Endothelial cell of umbilical vein (primary cell): ENCODE data around the gene KCNIP1. TPM values are rescaled to one million over a fixed set of nuclear protein-coding genes. Genes with fewer than 3 reads are reported as not detected.

ENCODE experiments used
- BruUV-seq: library from RNA; stranded (reverse); fragments of 400-500 nt; replicated peaks from 2 replicates; lab custom pipeline; 2021; lab: Mats Ljungman, UMichigan
- CTCF ChIA-PET: fragments of 300-600, 350-600 bp; sonication (Branson Sonifier 250); formaldehyde crosslinking; loops from one replicate; lab custom pipeline; 2021; ENCODE audit warnings: antibody characterized with exemption, inconsistent platforms; lab: Charles Lee
- POLR2A ChIA-PET: fragments of 300-600, 350-600 bp; sonication (Branson Sonifier 250); formaldehyde crosslinking; loops from one replicate; lab custom pipeline; 2021; ENCODE audit warnings: antibody characterized with exemption, inconsistent platforms; lab: Charles Lee
- DNase-seq: peaks from one replicate; pipeline ENCODE4 v3.0.0-alpha.2; 2011; ENCODE audit warnings: low read depth, low spot score
- FAIRE-seq: peaks from 2 replicates; lab custom pipeline; 2011; peaks lifted over from hg19 to GRCh38; lab: Jason Lieb, UNC
- H2AFZ ChIP-seq: 2 replicates; pipeline ENCODE4 v1.6.0; 2012; ENCODE audit warnings: low read depth, low read length, control low read depth, inconsistent platforms
- H3K27ac ChIP-seq: 2 replicates; pipeline ENCODE4 v1.5.1; 2011; ENCODE audit warnings: low read depth, mild to moderate bottlenecking, control low read depth, low read length, moderate library complexity; ENCODE audit not compliant: insufficient read depth
- H3K27me3 ChIP-seq, 2 experiments: 2 replicates each; pipeline versions ENCODE4 v1.6.0 to v1.6.1; 2011; ENCODE audit warnings: low read length in 2 of 2, mixed read lengths in 1 of 2; ENCODE audit not compliant: control insufficient read depth in 2 of 2, insufficient read depth in 2 of 2
- H3K36me3 ChIP-seq, 2 experiments: 2 replicates in 1 of 2; 3 replicates in 1 of 2; pipeline ENCODE4 v1.5.1; 2011; ENCODE audit warnings: low read length in 2 of 2, mild to moderate bottlenecking in 1 of 2, moderate library complexity in 1 of 2; ENCODE audit not compliant: control insufficient read depth in 2 of 2, insufficient read depth in 2 of 2; ENCODE audit errors: extremely low read depth in 1 of 2
- H3K4me1 ChIP-seq: 3 replicates; pipeline ENCODE4 v1.5.1; 2011; ENCODE audit warnings: mild to moderate bottlenecking, low read length; ENCODE audit not compliant: control insufficient read depth, insufficient read depth; ENCODE audit errors: extremely low read depth
- H3K4me2 ChIP-seq: 2 replicates; pipeline ENCODE4 v1.6.1; 2011; ENCODE audit warnings: low read length, control low read depth, mixed read lengths; ENCODE audit not compliant: insufficient read depth
- H3K4me3 ChIP-seq, 3 experiments: fragments of 200-600 bp in 1 of 3; sonication (generic), shearing (Covaris generic) in 1 of 3; replicated peaks in 1 of 3; 2 replicates each; pipeline ENCODE4 v1.5.1; 2011 to 2016; ENCODE audit warnings: control low read depth in 3 of 3, low read length in 3 of 3, mild to moderate bottlenecking in 2 of 3, inconsistent platforms in 1 of 3, low read depth in 1 of 3, moderate library complexity in 1 of 3; ENCODE audit not compliant: insufficient read depth in 1 of 3
- H3K79me2 ChIP-seq: 2 replicates; pipeline ENCODE4 v1.6.0; 2012; ENCODE audit warnings: low read length, inconsistent platforms; ENCODE audit not compliant: control insufficient read depth, insufficient read depth
- H3K9ac ChIP-seq: replicated peaks from 2 replicates; pipeline ENCODE3; 2011; ENCODE audit warnings: low read length, control low read depth; ENCODE audit not compliant: insufficient read depth; ENCODE audit errors: extremely low read depth
- H3K9me1 ChIP-seq: replicated peaks from 3 replicates; pipeline ENCODE4 v1.6.0; 2011; ENCODE audit warnings: mild to moderate bottlenecking, low read length; ENCODE audit not compliant: control insufficient read depth, insufficient read depth; ENCODE audit errors: extremely low read depth
- H3K9me3 ChIP-seq: replicated peaks from 2 replicates; pipeline ENCODE4 v1.5.1; 2012; ENCODE audit warnings: low read length, inconsistent platforms; ENCODE audit not compliant: control insufficient read depth, insufficient read depth
- H4K20me1 ChIP-seq: replicated peaks from 2 replicates; pipeline ENCODE3; 2011; ENCODE audit warnings: mild to moderate bottlenecking, low read length; ENCODE audit not compliant: control insufficient read depth, insufficient read depth; ENCODE audit errors: extremely low read depth
- EZH2 ChIP-seq: IDR thresholded peaks from 2 replicates; pipeline ENCODE4 v1.6.1; 2012; ENCODE audit warnings: borderline replicate concordance, low read depth, mild to moderate bottlenecking, moderate library complexity, low read length, inconsistent platforms; ENCODE audit not compliant: severe bottlenecking
- FOS ChIP-seq: IDR thresholded peaks from 2 replicates; pipeline ENCODE4 v1.6.1; 2011; ENCODE audit warnings: mild to moderate bottlenecking, low read length, moderate library complexity, borderline replicate concordance; ENCODE audit not compliant: insufficient read depth
- GATA2 ChIP-seq: IDR thresholded peaks from 2 replicates; pipeline ENCODE4 v1.7.0; 2011; ENCODE audit warnings: low read depth, mild to moderate bottlenecking, moderate library complexity, mixed read lengths, low read length; ENCODE audit not compliant: insufficient read length, insufficient read depth
- JUN ChIP-seq: IDR thresholded peaks from 2 replicates; pipeline ENCODE4 v1.6.1; 2011; ENCODE audit warnings: borderline replicate concordance, low read depth; ENCODE audit not compliant: insufficient read length, insufficient read depth
- MYC ChIP-seq: IDR thresholded peaks from one replicate; pipeline ENCODE4 v1.6.1; 2011; ENCODE audit warnings: mild to moderate bottlenecking, low read depth, low read length
- POLR2A ChIP-seq: IDR thresholded peaks from 2 replicates; pipeline ENCODE4 v1.6.1; 2012; ENCODE audit warnings: low read depth, mild to moderate bottlenecking, control low read depth, low read length
- POLR2AphosphoS5 ChIP-seq: IDR thresholded peaks from 2 replicates; pipeline ENCODE4 v1.6.1; 2012; ENCODE audit warnings: low read depth, mild to moderate bottlenecking, control low read depth, low read length, moderate library complexity; ENCODE audit not compliant: insufficient read depth
- dilution Hi-C: fragments of 300-500 bp; cut with MboI; formaldehyde crosslinking; loops from one replicate; pipeline ENCODE4 v1.15.0; 2019; ENCODE audit warnings: low sequenced_read_pairs; ENCODE audit not compliant: extremely low pct_ligation_motif_present
- intact Hi-C: fragments of 100-400 bp; cut with micrococcal nuclease; formaldehyde crosslinking; loops from one replicate; pipeline ENCODE4 v1.10.0; 2022
- polyA plus RNA-seq, 4 experiments: library from polyadenylated mRNA; depleted of rRNA in 3 of 4; stranded (reverse) in 3 of 4; unstranded in 1 of 4; fragments of >200 nt; gene quantifications; 2 replicates each; pipeline versions ENCODE4 v1.2.1 to v1.2.3, GENCODE V29; 2011 to 2012; ENCODE audit warnings: missing spikeins in 1 of 4
- total RNA-seq: library from RNA; stranded (reverse); gene quantifications from 2 replicates; pipeline ENCODE4 v1.2.3, GENCODE V29; 2021
- TF ChIP-seq, protein P1 (sequence below), 2 donors: IDR thresholded peaks; 1 replicate in 1 of 2; 2 replicates in 1 of 2; pipeline ENCODE4 v1.5.1; 2011; ENCODE audit warnings: low read length in 2 of 2, mild to moderate bottlenecking in 2 of 2, moderate library complexity in 2 of 2, control low read depth in 1 of 2, inconsistent platforms in 1 of 2, low read depth in 1 of 2; ENCODE audit not compliant: insufficient read depth in 1 of 2; ENCODE audit errors: extremely low read depth in 1 of 2
- TF ChIP-seq, protein P2 (sequence below): IDR thresholded peaks from 2 replicates; pipeline ENCODE4 v1.6.1; 2011; ENCODE audit not compliant: insufficient read depth, insufficient read length

The KCNIP1 gene
- total and polyA plus RNA-seq, 2 donors (not counting 3 experiments of a cell fraction or from before 2014, with no cell fraction given), result 0.15 TPM; not detected in 1

DNA sequence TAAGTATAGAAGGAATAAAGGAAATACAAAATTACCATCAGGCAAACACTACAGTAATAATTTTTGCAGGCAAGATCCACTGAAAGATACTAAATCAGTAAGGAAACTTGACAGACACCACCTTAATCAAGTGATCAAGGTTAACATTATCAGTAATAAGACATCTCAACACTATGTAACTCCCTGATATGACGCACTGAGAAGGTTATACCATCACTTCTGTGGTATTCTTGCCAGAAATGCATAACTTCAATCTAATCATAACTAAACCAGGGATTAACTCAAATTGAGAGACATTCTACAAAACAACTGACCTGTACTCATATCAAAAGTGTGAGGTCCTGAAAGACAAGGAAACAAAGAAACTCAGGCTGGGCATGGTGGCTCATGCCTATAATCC is 227.2 kb downstream of the KCNIP1 start:
- H2AFZ ChIP-seq, result no peak overlapping the region
- no peak for FAIRE-seq
- intact Hi-C loops, result no loop called here
- no peaks in the 10 kb centered on the region for H3K79me2 ChIP-seq
- H3K9me3 ChIP-seq, result no peaks in the 10 kb centered on the region
- H3K9me1 ChIP-seq, result no peaks in the 10 kb centered on the region
- H3K4me3 ChIP-seq, result no peak overlapping the region
- TF ChIP-seq, protein P1, sequence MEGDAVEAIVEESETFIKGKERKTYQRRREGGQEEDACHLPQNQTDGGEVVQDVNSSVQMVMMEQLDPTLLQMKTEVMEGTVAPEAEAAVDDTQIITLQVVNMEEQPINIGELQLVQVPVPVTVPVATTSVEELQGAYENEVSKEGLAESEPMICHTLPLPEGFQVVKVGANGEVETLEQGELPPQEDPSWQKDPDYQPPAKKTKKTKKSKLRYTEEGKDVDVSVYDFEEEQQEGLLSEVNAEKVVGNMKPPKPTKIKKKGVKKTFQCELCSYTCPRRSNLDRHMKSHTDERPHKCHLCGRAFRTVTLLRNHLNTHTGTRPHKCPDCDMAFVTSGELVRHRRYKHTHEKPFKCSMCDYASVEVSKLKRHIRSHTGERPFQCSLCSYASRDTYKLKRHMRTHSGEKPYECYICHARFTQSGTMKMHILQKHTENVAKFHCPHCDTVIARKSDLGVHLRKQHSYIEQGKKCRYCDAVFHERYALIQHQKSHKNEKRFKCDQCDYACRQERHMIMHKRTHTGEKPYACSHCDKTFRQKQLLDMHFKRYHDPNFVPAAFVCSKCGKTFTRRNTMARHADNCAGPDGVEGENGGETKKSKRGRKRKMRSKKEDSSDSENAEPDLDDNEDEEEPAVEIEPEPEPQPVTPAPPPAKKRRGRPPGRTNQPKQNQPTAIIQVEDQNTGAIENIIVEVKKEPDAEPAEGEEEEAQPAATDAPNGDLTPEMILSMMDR (IDR thresholded peaks at IDR 0.05; ENCODE audit: extremely low read depth in 1 of 2, insufficient read depth in 1 of 2, low read depth in 1 of 2, low read length in 2 of 2), result no peak
- TF ChIP-seq POLR2AphosphoS5 (no peak), MYC (no peak), GATA2 (no peak), POLR2A (no peak), JUN (no peak), FOS (no peak), EZH2 (no peak)
- TF ChIP-seq, protein P2, sequence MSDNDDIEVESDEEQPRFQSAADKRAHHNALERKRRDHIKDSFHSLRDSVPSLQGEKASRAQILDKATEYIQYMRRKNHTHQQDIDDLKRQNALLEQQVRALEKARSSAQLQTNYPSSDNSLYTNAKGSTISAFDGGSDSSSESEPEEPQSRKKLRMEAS, result no peak
- DNase-seq, result no peak
- no peaks in the 10 kb centered on the region for H4K20me1 ChIP-seq
- POLR2A ChIA-PET, result no interaction called here
- no peak overlapping the region for H3K9ac ChIP-seq
- H3K27me3 ChIP-seq, result peaks cover 0 to 8% of the 10 kb centered on the region in 2 experiments
- no peaks in the 10 kb centered on the region for H3K36me3 ChIP-seq
- no peak overlapping the region for H3K4me2 ChIP-seq
- BruUV-seq, result no TSS peak
- no peak overlapping the region for H3K27ac ChIP-seq
- dilution Hi-C loops, result no loop called here
- CTCF ChIA-PET, result interaction anchor here (1.7 kb wide), 1 partner anchor 14 kb away, joined by 5 read pairs; no protein-coding TSS in a partner anchor
- no peaks in the 10 kb centered on the region for H3K4me1 ChIP-seq
